DND-41 (cell line): Measurements from ENCODE around the gene HMG20B.

Experiments
- CTCF ChIP-seq: IDR thresholded peaks from 2 replicates; pipeline ENCODE4 v1.5.1; 2012; ENCODE audit warnings: borderline replicate concordance, low read length, moderate library complexity, mild to moderate bottlenecking; ENCODE audit not compliant: poor library complexity, severe bottlenecking; ENCODE audit errors: extremely low read depth
- EZH2 ChIP-seq: IDR thresholded peaks from 3 replicates; pipeline ENCODE4 v1.6.1; 2012; ENCODE audit warnings: borderline replicate concordance, low read depth, mild to moderate bottlenecking, moderate library complexity, low read length, inconsistent platforms; ENCODE audit not compliant: severe bottlenecking

GRCh38 chr19:3572132-3572854 is 451 bp upstream of the HMG20B start:
- TF ChIP-seq CTCF: no peak
- no peak for TF ChIP-seq EZH2
